ENCODE results near the gene ASXL3. TPM values are rescaled to one million over a fixed set of nuclear protein-coding genes. Genes with fewer than 3 reads are reported as not detected.

The ASXL3 gene
- total and polyA plus RNA-seq, 12 donors, result 0.06 to 3.9 (median 0.22) TPM

- intact Hi-C loops (cut with DNase I), result no loop called here
- Histone ChIP-seq H3K9me3 (replicated peaks in 1 of 3) (no peaks in the 10 kb centered on the region), H3K36me3 (replicated peaks in 1 of 2) (no peaks in the 10 kb centered on the region), H3K4me1 (replicated peaks in 1 of 2) (no peaks in the 10 kb centered on the region), H3K27ac (no peak overlapping the region), H3K4me3 (no peak overlapping the region), H3K27me3 (no peaks in the 10 kb centered on the region)
- no peak for DNase-seq
- 70 to 85% (median 77%) methylated on average over 3 of the region's 3 CpGs for WGBS, 4 donors
- TF ChIP-seq POLR2A (IDR thresholded peaks at IDR 0.05) (no peak), CTCF (IDR thresholded peaks at IDR 0.05) (no peak)
Observed at GRCh38 chr18:33653231-33653630, 75.2 kb downstream of the ASXL3 start.

GRCh38 chr18:33656889-33657448 is 79.0 kb downstream of the ASXL3 start:
- TF ChIP-seq CTCF (IDR thresholded peaks at IDR 0.05) (no peak), POLR2A (IDR thresholded peaks at IDR 0.05) (no peak)
- 39 to 86% (median 84%) methylated on average over 2 of the region's 2 CpGs for WGBS, 4 donors
- H3K27ac ChIP-seq, result no peak overlapping the region
- no peaks in the 10 kb centered on the region for H3K36me3 ChIP-seq (replicated peaks in 1 of 2)
- no peak for DNase-seq
- intact Hi-C loops (cut with DNase I), result no loop called here
- no peaks in the 10 kb centered on the region for H3K4me1 ChIP-seq (replicated peaks in 1 of 2)
- no peak overlapping the region for H3K4me3 ChIP-seq
- H3K9me3 ChIP-seq (replicated peaks in 1 of 3), result no peaks in the 10 kb centered on the region
- no peaks in the 10 kb centered on the region for H3K27me3 ChIP-seq

DNA sequence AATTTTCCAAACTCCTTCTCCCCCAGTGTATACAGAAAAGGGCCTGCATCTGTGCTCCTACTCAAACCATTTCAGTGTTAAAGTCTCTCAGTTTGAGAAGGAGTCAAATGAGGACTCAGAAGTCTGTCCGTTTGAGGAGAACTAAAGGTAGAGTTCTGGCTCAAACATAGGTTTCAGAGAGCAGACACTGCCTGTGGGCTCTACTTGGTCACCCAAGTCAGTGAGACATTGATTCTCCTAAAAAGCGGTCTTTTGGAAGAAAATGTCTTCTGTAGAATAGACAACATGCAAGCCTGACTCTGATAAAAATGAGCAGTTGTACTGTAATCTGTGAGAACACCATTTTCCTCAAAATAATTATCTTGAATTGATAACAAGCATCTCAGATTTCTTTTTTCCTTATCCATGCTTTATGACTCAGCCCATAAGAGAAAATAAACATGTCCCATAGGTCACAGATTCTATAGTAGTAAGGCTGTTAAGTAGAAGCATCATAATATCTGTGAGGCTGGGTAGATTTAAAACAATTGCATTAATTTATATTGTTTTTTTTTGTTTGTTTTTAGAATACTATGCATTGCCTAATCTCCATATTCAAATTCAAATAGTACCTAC is 82.8 kb downstream of the ASXL3 start:
- intact Hi-C loops (cut with DNase I), result no loop called here
- no peak overlapping the region for H3K27ac ChIP-seq
- H3K27me3 ChIP-seq, result no peaks in the 10 kb centered on the region
- no peaks in the 10 kb centered on the region for H3K36me3 ChIP-seq (replicated peaks in 1 of 2)
- no peaks in the 10 kb centered on the region for H3K9me3 ChIP-seq (replicated peaks in 1 of 3)
- 54 to 84% (median 70%) methylated on average over 2 of the region's 2 CpGs for WGBS, 4 donors
- no peaks in the 10 kb centered on the region for H3K4me1 ChIP-seq (replicated peaks in 1 of 2)
- H3K4me3 ChIP-seq, result no peak overlapping the region
- no peak for DNase-seq
- TF ChIP-seq CTCF (IDR thresholded peaks at IDR 0.05) (no peak), POLR2A (IDR thresholded peaks at IDR 0.05) (no peak)

DNA sequence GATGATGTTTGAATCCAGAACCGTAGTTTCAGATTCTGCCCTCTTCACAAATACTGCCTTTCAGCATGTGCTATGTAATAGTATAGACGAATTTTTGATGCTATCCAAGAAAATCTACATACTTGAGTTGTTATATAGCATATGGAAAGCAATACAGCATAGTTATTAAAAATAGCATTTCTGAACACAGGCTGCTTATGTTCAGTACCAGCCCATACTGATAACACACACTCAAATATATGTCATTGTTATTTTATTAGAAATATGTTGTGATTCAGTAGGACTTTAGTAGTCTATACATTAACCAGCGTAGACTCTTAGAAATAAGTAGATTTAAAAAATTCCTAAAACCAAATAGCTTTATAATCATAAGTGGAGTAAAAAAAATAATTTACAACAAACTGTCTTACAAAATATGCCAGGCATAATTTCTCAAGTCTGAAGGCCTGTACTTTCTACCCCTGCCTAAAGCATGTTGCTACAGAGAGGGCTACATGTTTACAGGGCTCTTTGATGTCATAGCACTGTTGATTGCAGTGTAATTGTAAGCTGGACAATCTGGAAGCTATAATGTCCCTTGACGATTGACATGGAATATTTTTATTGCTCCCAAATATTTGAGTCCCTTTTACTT is 86.3 kb downstream of the ASXL3 start:
- H3K36me3 ChIP-seq (replicated peaks in 1 of 2), result no peaks in the 10 kb centered on the region
- intact Hi-C loops (cut with DNase I), result no loop called here
- no peaks in the 10 kb centered on the region for H3K4me1 ChIP-seq (replicated peaks in 1 of 2)
- H3K9me3 ChIP-seq (replicated peaks in 1 of 3), result no peaks in the 10 kb centered on the region
- H3K4me3 ChIP-seq, result no peak overlapping the region
- H3K27me3 ChIP-seq, result no peaks in the 10 kb centered on the region
- no peak for TF ChIP-seq CTCF (IDR thresholded peaks at IDR 0.05)
- H3K27ac ChIP-seq, result no peak overlapping the region
- DNase-seq, result no peak
- 67 to 72% (median 71%) methylated on average over 4 of the region's 4 CpGs for WGBS, 4 donors

Data from adrenal gland (tissue), 12 donors.